ENCODE results near the gene AXL.

AXL gene

DNA sequence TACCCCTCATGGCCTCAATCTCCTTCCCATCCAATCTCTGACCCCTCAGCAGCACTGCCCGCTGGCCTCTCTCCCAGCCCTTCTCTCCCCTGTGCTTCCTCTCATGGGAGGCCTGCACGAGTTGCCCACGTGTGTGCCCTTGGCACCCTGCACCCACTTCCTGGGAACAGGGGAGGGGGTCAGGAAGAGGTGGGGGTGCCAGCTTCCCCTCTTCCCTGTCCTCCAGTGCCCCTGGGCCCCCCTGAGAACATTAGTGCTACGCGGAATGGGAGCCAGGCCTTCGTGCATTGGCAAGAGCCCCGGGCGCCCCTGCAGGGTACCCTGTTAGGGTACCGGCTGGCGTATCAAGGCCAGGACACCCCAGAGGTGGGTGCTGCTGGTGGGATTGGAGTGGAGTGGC is 19.2 kb downstream of the AXL start:
- no peak for DNase-seq

DNA sequence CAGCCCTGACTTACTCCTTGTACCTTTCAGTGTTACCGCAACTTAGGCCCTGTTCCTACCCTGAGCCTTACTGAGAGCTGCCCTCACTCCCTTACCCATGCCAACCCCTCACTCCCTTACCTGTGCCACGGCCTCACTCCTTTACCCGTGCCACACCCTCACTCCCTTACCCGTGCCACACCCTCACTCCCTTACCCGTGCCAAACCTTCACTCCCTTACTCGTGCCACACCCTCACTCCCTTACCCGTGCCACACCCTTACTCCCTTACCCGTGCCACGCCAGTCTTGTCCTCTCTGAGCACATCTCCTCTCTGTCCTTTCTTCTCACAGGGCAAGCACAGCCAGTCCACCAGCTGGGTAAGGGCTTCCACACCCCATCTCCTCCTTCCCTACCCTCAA is 20.3 kb downstream of the AXL start:
- DNase-seq, result no peak

DNA sequence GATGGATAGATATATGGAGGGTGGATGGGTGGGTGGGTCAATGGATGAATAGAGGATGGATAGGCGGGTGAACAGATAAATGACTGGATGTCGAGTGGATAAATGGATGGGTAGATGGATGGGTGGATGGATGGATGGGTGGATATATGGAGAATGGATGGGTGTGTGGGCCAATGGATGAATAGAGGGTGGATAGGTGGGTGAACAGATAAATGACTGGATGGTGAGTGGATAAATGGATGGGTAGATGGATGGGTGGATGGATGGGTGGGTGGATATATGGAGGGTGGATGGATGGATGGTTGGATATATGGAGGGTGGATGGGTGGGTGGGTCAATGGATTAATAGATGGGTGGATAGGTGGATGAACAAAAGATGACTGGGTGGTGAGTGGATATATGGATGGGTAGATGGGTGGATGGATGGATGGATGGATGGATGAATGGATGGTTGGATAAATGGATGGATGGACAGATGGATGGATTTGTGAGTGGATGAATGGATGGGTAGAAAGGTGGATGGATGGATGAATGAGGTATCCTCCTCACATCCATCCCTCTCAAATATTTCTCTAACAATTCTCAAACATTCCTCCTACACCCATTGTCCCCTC is 21.0 kb downstream of the AXL start:
- DNase-seq, result no peak

DNA sequence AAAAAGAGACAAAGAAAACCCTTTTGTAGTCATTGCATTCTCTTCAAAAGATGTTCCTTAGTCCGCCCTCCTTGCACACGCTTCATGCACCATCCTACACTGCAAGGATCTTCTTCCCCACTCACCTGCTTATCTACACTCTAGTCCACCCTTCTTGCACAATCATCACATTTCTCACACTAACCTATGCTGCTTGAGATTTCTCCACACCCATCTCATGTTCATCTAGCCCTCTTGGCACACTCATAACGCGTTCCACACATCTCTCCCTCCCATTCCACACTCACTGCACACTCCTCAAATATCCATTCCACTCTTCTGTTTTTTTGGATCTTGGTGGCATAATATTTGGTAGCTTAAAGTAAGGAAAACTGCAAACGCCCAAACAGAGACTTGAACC is 22.8 kb downstream of the AXL start:
- no peak for DNase-seq

DNA sequence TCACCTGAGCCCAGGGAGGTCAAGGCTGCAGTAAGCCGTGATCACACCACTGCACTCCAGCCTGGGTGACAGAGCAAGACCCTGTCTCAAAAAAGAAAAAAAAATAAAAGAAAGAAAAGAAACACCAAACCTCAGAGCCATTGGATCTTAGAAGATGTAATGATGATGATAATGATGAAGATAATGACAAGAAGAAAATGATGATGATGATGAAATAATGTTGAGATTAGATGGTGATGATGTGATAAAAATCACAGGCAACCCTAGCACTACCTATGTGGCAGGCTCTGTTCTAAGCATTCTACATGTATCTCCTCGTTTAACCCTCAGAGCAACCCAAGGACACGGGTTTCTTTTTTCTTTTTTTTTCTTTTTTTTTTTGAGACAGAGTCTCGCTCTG is 25.1 kb downstream of the AXL start:
- no peak for DNase-seq

DNA sequence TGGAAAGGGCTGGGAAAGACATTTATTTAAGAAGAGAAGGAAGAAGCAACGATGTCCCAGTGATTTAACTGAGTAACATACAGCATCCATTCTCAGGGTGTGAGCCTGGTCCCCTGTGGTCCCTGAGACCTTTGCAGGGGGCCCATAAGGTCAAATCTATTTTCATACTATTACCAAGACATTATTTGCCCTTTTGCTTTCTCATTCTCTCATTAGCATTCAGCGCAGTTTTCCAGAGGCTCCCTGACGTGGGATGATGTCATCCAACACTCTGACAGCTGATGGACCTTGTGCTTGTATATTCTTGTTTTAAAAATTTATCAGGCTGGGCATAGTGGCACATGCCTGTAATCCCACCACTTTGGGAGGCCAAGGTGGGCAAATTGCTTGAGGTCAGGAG is 26.8 kb downstream of the AXL start:
- no peak for DNase-seq

GRCh38 chr19:41248895-41249294 is 29.9 kb downstream of the AXL start:
- no peak for DNase-seq

GRCh38 chr19:41249707-41250423 is 30.8 kb downstream of the AXL start:
- DNase-seq, result no peak

- no peak for DNase-seq
Measured at GRCh38 chr19:41253660-41254059, 34.6 kb downstream of the AXL start.

GRCh38 chr19:41255171-41255570 is 36.1 kb downstream of the AXL start:
- no peak for DNase-seq

- no peak for DNase-seq
Measured at GRCh38 chr19:41261474-41262190, 42.6 kb downstream of the AXL start.

GRCh38 chr19:41263042-41263849 is 44.2 kb downstream of the AXL start:
- peak; percentile 86 for DNase-seq

DNA sequence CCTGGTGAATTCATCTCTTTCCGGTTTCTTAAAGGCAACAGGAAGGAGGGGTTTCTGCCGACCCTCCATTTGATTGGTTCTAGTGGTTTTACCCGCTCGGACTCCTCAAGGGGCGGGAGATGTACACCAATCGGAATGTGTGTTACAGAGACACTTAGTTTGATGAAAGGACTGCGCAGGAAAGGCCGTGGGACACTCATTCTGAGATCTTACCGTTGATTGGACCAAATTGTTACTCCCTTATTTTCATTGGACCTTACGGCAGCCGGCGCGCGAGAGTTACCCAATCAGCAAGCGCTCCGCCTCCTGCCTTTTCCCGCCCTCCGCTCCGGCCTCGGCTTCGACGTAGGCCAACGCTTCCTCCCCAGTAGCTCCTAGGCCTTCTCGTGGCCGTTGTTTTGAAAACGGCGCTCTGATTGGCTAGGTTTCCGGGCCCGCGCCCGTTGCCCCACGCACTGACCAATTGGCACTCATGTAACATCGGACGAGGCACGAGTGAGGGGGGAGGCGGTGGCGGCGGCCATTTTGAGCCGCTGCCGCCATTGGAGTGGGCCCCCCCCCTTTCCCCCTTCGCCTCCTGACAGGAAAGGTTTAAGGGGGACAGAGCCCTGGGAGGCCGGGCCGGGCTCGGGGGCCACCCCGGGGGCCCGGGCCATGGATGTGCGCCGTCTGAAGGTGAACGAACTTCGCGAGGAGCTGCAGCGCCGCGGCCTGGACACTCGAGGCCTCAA is 45.0 kb downstream of the AXL start, which contains the start of gene HNRNPUL1:
HNRNPUL1 (plus strand) TSS at position 523 of the 731 bp plus-strand sequence; CDS start at position 655, 132 bp downstream.
- DNase-seq, result peak; percentile 100

- peak; percentile 40 for DNase-seq
Measured at GRCh38 chr19:41264581-41265394, 45.8 kb downstream of the AXL start.

DNA sequence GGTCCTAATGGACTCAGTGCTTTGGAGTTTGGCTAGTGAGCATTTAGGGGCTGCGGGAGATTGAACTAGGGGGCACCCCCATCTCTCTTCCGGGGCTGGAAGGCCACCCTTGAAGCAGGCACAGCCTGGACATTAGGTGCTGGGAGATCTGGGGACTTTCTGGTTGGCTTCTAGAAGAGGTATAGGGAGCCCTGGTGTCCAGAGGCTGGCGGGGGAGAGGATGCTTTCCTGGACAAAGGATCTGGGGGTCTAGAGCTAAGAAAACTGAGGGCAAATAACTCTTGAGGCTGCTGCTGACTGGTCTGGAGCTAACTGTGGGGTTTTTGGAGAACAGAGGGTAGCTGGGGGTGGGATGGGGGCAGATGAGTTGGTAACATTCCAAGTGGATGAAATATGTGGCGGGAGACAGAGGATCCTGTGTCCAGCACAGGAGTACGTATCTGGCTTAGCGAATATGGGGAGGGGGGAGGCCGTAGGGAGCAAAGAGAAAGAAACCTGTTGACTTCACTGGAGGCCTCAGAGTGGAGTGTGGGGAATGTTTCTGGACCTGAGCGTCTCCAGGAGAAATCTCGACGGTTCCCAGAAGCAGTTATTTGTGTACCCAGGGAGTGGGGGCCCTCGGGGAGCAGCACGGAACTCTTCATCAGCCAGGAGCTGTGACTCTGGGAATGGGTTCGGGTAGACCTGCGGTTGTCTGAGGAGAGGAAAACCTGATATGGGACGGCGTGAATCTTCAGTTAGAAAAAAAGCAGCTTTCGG is 46.6 kb downstream of the AXL start:
- no peak for DNase-seq

DNA sequence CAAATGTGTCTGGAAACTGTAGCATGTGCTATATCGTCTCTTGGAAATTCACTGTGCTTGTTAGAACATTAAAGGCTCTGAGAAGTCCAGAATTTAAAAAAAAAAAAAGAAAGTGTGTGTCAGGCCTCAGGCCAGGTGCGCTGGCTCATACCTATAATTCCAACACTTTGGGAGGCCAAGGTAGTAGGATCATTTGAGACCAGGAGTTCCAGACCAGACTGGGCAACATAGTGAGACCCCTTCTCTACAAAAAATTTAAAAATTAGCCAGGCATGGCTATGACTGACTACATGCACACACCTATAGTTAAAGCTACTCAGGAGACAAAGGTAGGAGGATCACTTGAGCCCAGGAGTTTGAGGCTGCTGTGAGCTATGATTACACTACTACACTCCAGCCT is 50.0 kb downstream of the AXL start:
- no peak for DNase-seq

DNA sequence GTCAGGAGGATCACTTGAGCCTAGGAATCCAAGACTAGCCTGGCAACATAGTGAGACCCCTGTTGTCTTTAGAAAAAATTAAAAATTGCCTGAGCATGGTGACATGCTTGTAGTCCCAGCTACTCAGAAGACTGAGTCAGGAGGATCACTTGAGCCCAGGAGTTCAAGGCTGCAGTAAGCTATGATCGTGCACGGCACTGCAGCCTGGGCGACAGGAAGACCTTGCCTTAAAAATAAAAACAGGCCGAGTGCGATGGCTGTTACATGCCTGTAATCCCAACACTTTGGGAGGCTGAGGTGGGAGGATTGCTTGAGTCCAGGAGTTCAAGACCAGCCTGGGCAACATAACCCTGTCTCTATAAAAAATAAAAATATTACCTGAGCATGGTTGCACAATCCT is 50.5 kb downstream of the AXL start:
- DNase-seq, result no peak

GRCh38 chr19:41273076-41273475 is 54.1 kb downstream of the AXL start:
- no peak for DNase-seq

DNA sequence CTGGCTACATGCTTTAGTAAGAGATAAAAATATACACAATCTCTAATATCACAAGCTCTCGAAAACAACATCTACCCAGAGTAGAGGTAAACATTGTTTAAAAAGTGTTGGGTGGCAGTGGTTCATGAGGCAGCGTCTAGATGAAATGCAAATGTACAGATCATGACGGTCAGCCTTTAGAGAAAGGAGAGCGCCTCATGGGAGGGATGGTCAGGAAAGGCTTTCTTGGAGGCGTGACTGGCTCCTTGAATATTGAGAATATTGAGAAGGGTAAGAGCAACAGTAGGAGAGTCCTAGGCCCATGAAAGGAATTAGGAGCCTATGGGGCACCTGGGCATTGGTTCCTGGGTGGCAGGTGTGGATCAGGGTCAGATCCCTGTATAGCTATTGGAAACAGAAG is 55.8 kb downstream of the AXL start:
- no peak for DNase-seq

- DNase-seq, result no peak
Measured at GRCh38 chr19:41276231-41276630, 57.2 kb downstream of the AXL start.

DNA sequence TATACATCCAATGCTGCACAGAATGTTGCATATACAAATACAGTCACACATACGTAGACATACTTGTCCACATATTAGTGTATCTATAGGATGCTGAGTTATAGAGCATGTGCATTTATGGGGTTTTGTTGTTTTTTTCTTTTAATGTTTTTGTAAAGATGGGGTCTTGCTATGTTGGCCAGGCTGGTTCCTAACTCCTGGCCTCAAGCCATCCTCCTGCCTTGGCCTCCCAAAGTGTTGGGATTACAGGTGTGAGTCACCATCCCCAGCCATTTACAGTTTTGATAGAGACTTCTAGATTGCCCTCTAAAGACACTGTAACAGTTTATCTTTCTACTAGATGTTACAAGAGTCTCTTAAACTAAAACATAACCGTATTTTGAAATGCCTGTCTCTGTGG is 59.5 kb downstream of the AXL start:
- no peak for DNase-seq
